ENCODE data around the gene TYROBP.
"Not testable (repeated sequence)": the region's sequence is repeated elsewhere in the genome, so short reads cannot be mapped to it uniquely, and the experiment has no call there.

TYROBP gene

GRCh38 chr19:35899547-35900214 is 8.4 kb downstream of the TYROBP start:
- peak; percentile 79 for DNase-seq (ENCODE audit: low read depth)

GRCh38 chr19:35898499-35898809 is 9.6 kb downstream of the TYROBP start:
- no peak for DNase-seq (ENCODE audit: low read depth)

- no peak for DNase-seq (ENCODE audit: low read depth)
Measured at GRCh38 chr19:35897706-35898451, 10.2 kb downstream of the TYROBP start.

GRCh38 chr19:35896643-35897040 is 11.5 kb downstream of the TYROBP start:
- DNase-seq (ENCODE audit: low read depth), result no peak

GRCh38 chr19:35895911-35896642 is 12.0 kb downstream of the TYROBP start:
- DNase-seq (ENCODE audit: low read depth), result no peak

- DNase-seq (ENCODE audit: low read depth), result no peak
Measured at GRCh38 chr19:35894342-35894741, 13.8 kb downstream of the TYROBP start.

GRCh38 chr19:35891819-35892218 is 16.3 kb downstream of the TYROBP start:
- DNase-seq (ENCODE audit: low read depth), result not testable (repeated sequence)

- DNase-seq (ENCODE audit: low read depth), result no peak
Measured at GRCh38 chr19:35890113-35890650, 17.9 kb downstream of the TYROBP start.

GRCh38 chr19:35889370-35890112 is 18.6 kb downstream of the TYROBP start:
- DNase-seq (ENCODE audit: low read depth), result no peak

GRCh38 chr19:35888398-35888797 is 19.7 kb downstream of the TYROBP start:
- no peak for DNase-seq (ENCODE audit: low read depth)

GRCh38 chr19:35887197-35887596 is 20.9 kb downstream of the TYROBP start:
- no peak for DNase-seq (ENCODE audit: low read depth)

- no peak for DNase-seq (ENCODE audit: low read depth)
Measured at GRCh38 chr19:35885904-35886303, 22.2 kb downstream of the TYROBP start.

- no peak for DNase-seq (ENCODE audit: low read depth)
Measured at GRCh38 chr19:35885225-35885738, 22.8 kb downstream of the TYROBP start.

- no peak for DNase-seq (ENCODE audit: low read depth)
Measured at GRCh38 chr19:35883882-35884281, 24.2 kb downstream of the TYROBP start.

GRCh38 chr19:35882114-35882832 is 25.8 kb downstream of the TYROBP start:
- peak; percentile 76 for DNase-seq (ENCODE audit: low read depth)

- DNase-seq (ENCODE audit: low read depth), result peak; percentile 83
Measured at GRCh38 chr19:35879770-35880317, 28.3 kb downstream of the TYROBP start.

GRCh38 chr19:35879068-35879467 is 29.0 kb downstream of the TYROBP start:
- no peak for DNase-seq (ENCODE audit: low read depth)

- DNase-seq (ENCODE audit: low read depth), result no peak
Measured at GRCh38 chr19:35874392-35874930, 33.6 kb downstream of the TYROBP start.

GRCh38 chr19:35872180-35872579 is 35.9 kb downstream of the TYROBP start:
- no peak for DNase-seq (ENCODE audit: low read depth)

- DNase-seq (ENCODE audit: low read depth), result no peak
Measured at GRCh38 chr19:35871611-35872010, 36.5 kb downstream of the TYROBP start.

GRCh38 chr19:35870798-35871197 is 37.3 kb downstream of the TYROBP start:
- DNase-seq (ENCODE audit: low read depth), result no peak
